GM13976 (cell line): ENCODE measurements around the gene CTRB1.
"Not testable (repeated sequence)": the region's sequence is repeated elsewhere in the genome, so short reads cannot be mapped to it uniquely, and the experiment has no call there.

ENCODE experiments used
- DNase-seq: peaks from one replicate; pipeline ENCODE4 v3.0.0; 2012; ENCODE audit warnings: low spot score
- CTCF ChIP-seq: IDR thresholded peaks from 2 replicates; pipeline ENCODE4 v1.5.1; 2012; ENCODE audit warnings: borderline replicate concordance, mild to moderate bottlenecking; ENCODE audit not compliant: insufficient read depth; ENCODE audit errors: extremely low read depth, missing control alignments, control extremely low read depth
- in situ Hi-C: fragments of 300-500 bp; cut with MboI; formaldehyde crosslinking; loops from one replicate; pipeline ENCODE4 v1.12.0; 2022; ENCODE audit warnings: low sequenced_read_pairs, mixed read lengths, inconsistent platforms; ENCODE audit not compliant: unreplicated experiment

The CTRB1 gene

DNA sequence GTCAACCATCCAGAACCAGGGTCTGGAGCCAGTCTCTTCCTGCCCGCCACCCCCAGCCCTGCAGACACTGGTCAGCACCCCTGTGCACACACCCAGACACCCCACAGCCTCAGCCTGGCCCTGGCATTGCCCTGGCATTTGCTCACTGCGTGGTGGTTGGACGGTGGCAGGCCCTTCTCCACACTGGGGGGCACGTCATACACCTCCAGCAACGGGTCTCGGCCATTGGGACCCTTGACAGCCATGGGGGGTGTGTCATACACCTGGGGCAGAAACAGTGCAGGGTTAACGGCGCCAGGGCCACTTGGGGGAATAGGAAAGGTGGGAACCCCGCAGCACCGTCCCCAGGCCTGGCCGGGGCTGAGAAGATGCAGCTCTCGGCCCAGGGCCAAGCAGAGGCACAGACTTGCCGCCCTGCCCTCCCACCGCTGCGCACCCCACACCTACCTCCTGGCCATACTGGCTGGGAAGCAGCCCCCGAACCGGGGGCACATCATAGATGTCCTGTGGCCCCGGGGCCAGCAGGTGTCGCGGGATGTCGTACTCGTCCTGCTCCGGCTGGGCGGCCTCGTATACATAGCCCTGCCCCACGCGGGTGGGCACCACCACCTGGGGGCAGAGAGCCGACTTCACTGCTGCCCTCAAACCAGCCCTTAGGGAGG is 18.1 kb downstream of the CTRB1 start:
- in situ Hi-C loops: no loop called here

DNA sequence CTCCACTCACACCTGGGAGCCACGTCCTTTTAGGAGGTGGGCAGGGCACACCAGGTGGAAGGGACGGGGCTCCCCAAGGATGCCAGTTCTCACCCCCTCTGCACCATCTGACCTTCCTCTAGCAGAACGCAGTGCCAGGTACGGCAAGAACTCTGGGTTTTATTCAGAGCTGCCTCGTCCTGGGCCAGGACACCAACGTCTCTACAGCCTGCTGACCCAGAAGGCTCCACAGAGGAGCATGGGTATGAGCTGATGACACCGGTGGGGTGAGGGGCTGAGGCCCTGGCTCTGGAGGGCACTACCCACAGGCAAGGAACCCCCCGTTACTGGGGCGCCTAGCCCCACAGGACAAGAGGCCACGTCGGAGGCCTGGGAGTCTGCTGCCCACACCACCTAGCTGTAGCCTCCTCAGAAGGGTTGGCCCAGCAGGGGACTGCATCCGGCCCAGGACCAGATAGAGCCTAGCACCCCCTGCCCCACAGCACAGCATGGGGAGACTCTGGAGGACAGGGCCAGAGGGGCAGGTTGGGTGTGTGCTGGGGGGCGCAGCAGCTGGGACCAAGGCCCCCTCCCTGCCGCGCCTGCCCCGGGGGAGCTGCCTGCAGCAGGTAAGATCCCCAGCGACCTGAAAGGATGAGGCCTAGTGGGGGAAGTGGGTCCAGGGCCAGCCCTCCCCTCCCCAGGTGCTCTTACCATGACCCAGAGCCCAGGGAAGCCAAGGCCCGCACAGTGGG is 18.8 kb downstream of the CTRB1 start:
- no peak for TF ChIP-seq CTCF
- in situ Hi-C loops: no loop called here
- no peak for DNase-seq

More for the DNA sequence above, 18.1 kb downstream of the CTRB1 start:
- DNase-seq: no peak
- no peak for TF ChIP-seq CTCF

GRCh38 chr16:75238132-75238852 is 19.5 kb downstream of the CTRB1 start:
- no peak for TF ChIP-seq CTCF
- in situ Hi-C loops: no loop called here
- no peak for DNase-seq

DNA sequence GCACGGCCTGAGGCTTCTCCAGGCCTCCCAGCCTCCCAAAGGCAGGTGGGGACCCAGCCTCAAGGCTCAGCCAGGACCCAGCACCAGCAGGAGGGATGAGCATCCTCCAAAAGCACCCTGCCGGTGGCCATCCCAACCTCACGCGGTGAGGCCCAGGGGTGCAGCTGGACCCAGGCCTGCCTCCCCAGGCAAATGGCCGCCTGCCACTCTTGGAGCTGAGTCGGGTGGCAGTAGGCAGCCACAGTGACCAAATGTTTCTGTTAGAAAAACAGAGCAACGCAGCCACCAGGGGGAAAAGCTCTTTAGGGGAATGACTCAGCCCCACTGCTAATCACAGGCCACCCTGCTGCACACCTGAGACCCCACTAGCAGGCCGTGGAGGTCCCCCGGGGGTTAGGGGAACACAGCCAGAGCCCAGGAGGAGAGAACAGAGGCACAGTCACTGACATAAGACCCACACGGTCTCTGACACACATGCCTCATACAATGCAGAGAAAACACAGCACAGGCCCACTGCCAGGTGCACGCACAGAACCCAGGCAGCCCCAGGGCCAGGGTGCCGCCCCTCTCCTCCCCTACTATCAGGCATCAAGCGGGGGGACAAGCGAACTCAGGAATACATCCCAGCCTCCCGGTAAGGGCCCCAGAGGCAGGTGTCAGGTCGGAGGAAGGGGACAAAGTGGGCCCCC is 20.2 kb downstream of the CTRB1 start:
- no peak for DNase-seq
- in situ Hi-C loops: no loop called here
- TF ChIP-seq CTCF: no peak

GRCh38 chr16:75239542-75240122 is 20.8 kb downstream of the CTRB1 start:
- DNase-seq: no peak
- no peak for TF ChIP-seq CTCF
- in situ Hi-C loops: no loop called here

GRCh38 chr16:75240633-75241032 is 21.8 kb downstream of the CTRB1 start:
- in situ Hi-C loops, DNase-seq: not testable (repeated sequence)

DNA sequence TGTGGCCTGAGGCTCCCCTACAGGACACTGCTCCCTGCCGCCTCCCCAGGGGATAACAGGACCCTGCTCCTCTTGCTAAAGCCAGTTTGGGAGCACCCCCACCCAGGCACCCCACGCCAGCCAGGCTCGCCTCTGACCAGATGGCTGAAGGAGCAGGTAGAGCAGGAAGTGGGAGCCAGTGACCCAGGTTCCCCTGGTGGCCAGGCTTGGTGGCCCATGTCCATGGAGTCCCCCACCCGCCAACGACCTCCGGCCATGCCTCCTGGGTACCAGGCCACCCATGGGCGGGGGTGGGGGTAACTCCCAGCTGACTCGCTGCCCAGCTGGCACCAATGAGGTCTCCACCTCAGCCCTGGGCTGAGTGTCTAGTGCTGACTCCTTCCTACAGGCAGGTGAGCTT is 22.6 kb downstream of the CTRB1 start:
- DNase-seq: no peak
- no peak for TF ChIP-seq CTCF
- in situ Hi-C loops: no loop called here
